H1 (cell line): ENCODE data around the gene PLXNA4. TPM values are rescaled to one million over a fixed set of nuclear protein-coding genes. Genes with fewer than 3 reads are reported as not detected.

Experiments
- CTCF ChIA-PET: fragments of 300-600 bp; sonication (Branson Sonifier 250); formaldehyde crosslinking; loops from one replicate; lab custom pipeline; 2021; ENCODE audit not compliant: partially characterized antibody; lab: Charles Lee
- POLR2A ChIA-PET: fragments of 300-600 bp; sonication (Branson Sonifier 250); formaldehyde crosslinking; loops from one replicate; lab custom pipeline; 2021; ENCODE audit warnings: inconsistent platforms; ENCODE audit not compliant: partially characterized antibody; lab: Charles Lee
- DNase-seq, 2 experiments: peaks; one replicate each; pipeline versions ENCODE4 v3.0.0 to v3.0.0-alpha.2; 2010 to 2022; ENCODE audit warnings: low spot score in 2 of 2, low read depth in 1 of 2, mixed read lengths in 1 of 2
- FAIRE-seq: peaks from 2 replicates; lab custom pipeline; 2011; peaks lifted over from hg19 to GRCh38; lab: Jason Lieb, UNC
- H2AFZ ChIP-seq: 2 replicates; pipeline ENCODE4 v1.8.1; 2012; ENCODE audit warnings: low read length, inconsistent platforms
- H2AK5ac ChIP-seq: 2 replicates; pipeline ENCODE4 v1.6.1; 2013; ENCODE audit warnings: low read depth, low read length
- H2BK120ac ChIP-seq: replicated peaks from 2 replicates; pipeline ENCODE3; 2013; ENCODE audit warnings: low read depth, low read length, inconsistent platforms
- H2BK12ac ChIP-seq: 2 replicates; pipeline ENCODE4 v1.6.1; 2013; ENCODE audit warnings: low read depth, low read length
- H2BK15ac ChIP-seq: 2 replicates; pipeline ENCODE4 v1.6.1; 2013; ENCODE audit warnings: low read length
- H2BK20ac ChIP-seq: 2 replicates; pipeline ENCODE4 v1.6.1; 2013; ENCODE audit warnings: low read length
- H2BK5ac ChIP-seq: 2 replicates; pipeline ENCODE4 v1.6.1; 2013; ENCODE audit warnings: low read depth, low read length
- H3K14ac ChIP-seq: 2 replicates; pipeline ENCODE4 v1.6.1; 2013; ENCODE audit warnings: inconsistent platforms; ENCODE audit not compliant: insufficient read length
- H3K18ac ChIP-seq: 2 replicates; pipeline ENCODE4 v1.6.1; 2013; ENCODE audit warnings: low read length; ENCODE audit errors: extremely low read depth
- H3K23ac ChIP-seq: 2 replicates; pipeline ENCODE4 v1.6.1; 2013; ENCODE audit warnings: inconsistent platforms; ENCODE audit not compliant: insufficient read length
- H3K23me2 ChIP-seq: 2 replicates; pipeline ENCODE4 v1.6.1; 2013; ENCODE audit warnings: low read depth, low read length
- H3K27ac ChIP-seq: 2 replicates; pipeline ENCODE4 v1.6.1; 2011; ENCODE audit warnings: low read depth, low read length, inconsistent platforms
- H3K27me3 ChIP-seq, 4 experiments: replicated peaks in 1 of 4; 1 replicate in 1 of 4; 2 replicates in 3 of 4; pipeline versions ENCODE4 v1.6.1 to v1.8.1; 2011 to 2013; ENCODE audit warnings: low read length in 3 of 4, mild to moderate bottlenecking in 3 of 4, inconsistent platforms in 2 of 4, mixed read lengths in 2 of 4, moderate library complexity in 1 of 4; ENCODE audit not compliant: control insufficient read depth in 3 of 4, insufficient read depth in 3 of 4; ENCODE audit errors: extremely low read depth in 1 of 4
- H3K36me3 ChIP-seq, 4 experiments: 2 replicates each; pipeline versions ENCODE4 v1.6.1 to v1.8.1; 2011 to 2013; ENCODE audit warnings: mild to moderate bottlenecking in 4 of 4, low read length in 3 of 4, moderate library complexity in 2 of 4, control low read depth in 1 of 4, inconsistent platforms in 1 of 4; ENCODE audit not compliant: insufficient read depth in 4 of 4, control insufficient read depth in 2 of 4
- H3K4ac ChIP-seq: replicated peaks from 2 replicates; pipeline ENCODE3; 2013; ENCODE audit warnings: low read length, low read depth, mixed read lengths, inconsistent platforms; ENCODE audit not compliant: insufficient read length
- H3K4me1 ChIP-seq, 4 experiments: replicated peaks in 1 of 4; 1 replicate in 1 of 4; 2 replicates in 3 of 4; pipeline versions ENCODE4 v1.6.1 to v1.8.1; 2011 to 2013; ENCODE audit warnings: low read length in 3 of 4, inconsistent platforms in 2 of 4, mixed read lengths in 1 of 4; ENCODE audit not compliant: insufficient read depth in 4 of 4, control insufficient read depth in 3 of 4
- H3K4me2 ChIP-seq, 2 experiments: 2 replicates each; pipeline versions ENCODE4 v1.6.1 to v1.8.1; 2011 to 2013; ENCODE audit warnings: low read depth in 2 of 2, low read length in 2 of 2, control low read depth in 1 of 2, inconsistent platforms in 1 of 2, mild to moderate bottlenecking in 1 of 2; ENCODE audit not compliant: insufficient read depth in 1 of 2
- H3K4me3 ChIP-seq, 4 experiments: fragments of 200-600, 300-600 bp in 1 of 4; sonication (generic), shearing (Covaris generic), sonication (Bioruptor Twin) in 1 of 4; 2 replicates each; pipeline versions ENCODE4 v1.5.1 to v1.8.1; 2011 to 2016; ENCODE audit warnings: low read length in 4 of 4, low read depth in 3 of 4, control low read depth in 2 of 4, inconsistent platforms in 2 of 4, mild to moderate bottlenecking in 2 of 4, mixed read lengths in 1 of 4, moderate library complexity in 1 of 4; ENCODE audit not compliant: insufficient read depth in 2 of 4; ENCODE audit errors: extremely low read depth in 1 of 4
- H3K56ac ChIP-seq: replicated peaks from 2 replicates; pipeline ENCODE3; 2013; ENCODE audit warnings: low read depth, mild to moderate bottlenecking, mixed read lengths, low read length, inconsistent platforms; ENCODE audit not compliant: insufficient read length
- H3K79me1 ChIP-seq: 2 replicates; pipeline ENCODE4 v1.6.1; 2013; ENCODE audit warnings: low read depth, low read length, control low read depth
- H3K79me2 ChIP-seq, 2 experiments: 2 replicates each; pipeline versions ENCODE4 v1.6.1 to v1.8.1; 2012 to 2013; ENCODE audit warnings: low read length in 2 of 2, mild to moderate bottlenecking in 2 of 2, inconsistent platforms in 1 of 2; ENCODE audit not compliant: insufficient read depth in 2 of 2, control insufficient read depth in 1 of 2
- H3K9ac ChIP-seq, 4 experiments: replicated peaks in 1 of 4; 1 replicate in 1 of 4; 2 replicates in 3 of 4; pipeline versions ENCODE4 v1.6.1 to v1.8.1; 2011 to 2013; ENCODE audit warnings: low read depth in 3 of 4, low read length in 3 of 4, control low read depth in 2 of 4, mild to moderate bottlenecking in 2 of 4, moderate library complexity in 2 of 4, inconsistent platforms in 1 of 4; ENCODE audit errors: extremely low read depth in 1 of 4
- H3K9me3 ChIP-seq, 2 experiments: 2 replicates each; pipeline versions ENCODE4 v1.6.1 to v1.8.1; 2012 to 2013; ENCODE audit warnings: mild to moderate bottlenecking in 2 of 2, moderate library complexity in 2 of 2, control low read depth in 1 of 2, inconsistent platforms in 1 of 2, low read depth in 1 of 2, low read length in 1 of 2, mixed read lengths in 1 of 2; ENCODE audit not compliant: insufficient read depth in 2 of 2
- H4K20me1 ChIP-seq, 2 experiments: replicated peaks in 1 of 2; 2 replicates each; pipeline versions ENCODE3 to v1.8.1; 2011 to 2013; ENCODE audit warnings: inconsistent platforms in 2 of 2, low read length in 2 of 2, mild to moderate bottlenecking in 1 of 2; ENCODE audit not compliant: insufficient read depth in 2 of 2, control insufficient read depth in 1 of 2
- H4K5ac ChIP-seq: 2 replicates; pipeline ENCODE4 v1.6.1; 2013; ENCODE audit warnings: low read length, low read depth, mixed read lengths, inconsistent platforms; ENCODE audit not compliant: insufficient read length
- H4K8ac ChIP-seq: 2 replicates; pipeline ENCODE4 v1.8.0; 2013; ENCODE audit warnings: mild to moderate bottlenecking, moderate library complexity, low read length, inconsistent platforms; ENCODE audit not compliant: insufficient read depth; ENCODE audit errors: extremely low read depth
- H4K91ac ChIP-seq: replicated peaks from 2 replicates; pipeline ENCODE3; 2013; ENCODE audit warnings: low read length, mixed read lengths, inconsistent platforms; ENCODE audit not compliant: insufficient read length
- ATF2 ChIP-seq: IDR thresholded peaks from 2 replicates; pipeline ENCODE4 v1.6.1; 2012; ENCODE audit warnings: low read length, inconsistent platforms
- ATF3 ChIP-seq: IDR thresholded peaks from 2 replicates; pipeline ENCODE4 v1.6.1; 2011; ENCODE audit warnings: low read depth, mild to moderate bottlenecking, low read length; ENCODE audit not compliant: insufficient read depth
- FOSL1 ChIP-seq: IDR thresholded peaks from 2 replicates; pipeline ENCODE4 v1.6.1; 2011; ENCODE audit warnings: mild to moderate bottlenecking, low read depth, low read length, moderate library complexity; ENCODE audit not compliant: insufficient read depth
- GTF2F1 ChIP-seq: IDR thresholded peaks from 2 replicates; pipeline ENCODE4 v1.6.1; 2012; ENCODE audit warnings: low read depth, low read length, improper control_type of control experiment, borderline replicate concordance
- KDM1A ChIP-seq: fragments of 200-600, 300-600 bp; sonication (generic); IDR thresholded peaks from 2 replicates; pipeline ENCODE4 v1.7.1; 2016; ENCODE audit warnings: mild to moderate bottlenecking, low read length, borderline replicate concordance
- MAFK ChIP-seq: IDR thresholded peaks from 2 replicates; pipeline ENCODE4 v1.6.1; 2012; ENCODE audit warnings: low read depth, mild to moderate bottlenecking, improper control_type of control experiment, low read length
- PHF8 ChIP-seq: fragments of 200-600 bp; sonication (generic); conservative IDR thresholded peaks from 2 replicates; pipeline ENCODE4 v1.7.1; 2012; ENCODE audit warnings: low read depth, mild to moderate bottlenecking, inconsistent platforms, low read length, moderate library complexity
- RAD21 ChIP-seq, 2 experiments: IDR thresholded peaks in 1 of 2; conservative IDR thresholded peaks in 1 of 2; 2 replicates each; pipeline ENCODE4 v1.6.1; 2011; ENCODE audit warnings: low read depth in 2 of 2, low read length in 2 of 2, improper control_type of control experiment in 1 of 2, inconsistent platforms in 1 of 2, mild to moderate bottlenecking in 1 of 2, moderate library complexity in 1 of 2
- RBBP5 ChIP-seq: IDR thresholded peaks from 2 replicates; pipeline ENCODE4 v1.7.1; 2012; ENCODE audit warnings: low read depth, mild to moderate bottlenecking, inconsistent platforms, low read length, moderate library complexity, borderline replicate concordance
- WGBS, 2 experiments: shearing (Covaris generic) in 1 of 2; methylation state at CpG; one replicate each; pipeline versions ENCODE4 v1.1.6 to v1.1.7; 2013 to 2015; ENCODE audit warnings: low lambda C conversion rate in 2 of 2, mixed read lengths in 2 of 2, inconsistent platforms in 1 of 2, low coverage in 1 of 2, missing lambda C conversion rate in 1 of 2; ENCODE audit not compliant: insufficient replicate concordance in 2 of 2, insufficient coverage in 1 of 2, insufficient read length in 1 of 2; ENCODE audit errors: extremely low coverage in 1 of 2, missing lambda C conversion rate in 1 of 2; 5-methylcytosine and 5-hydroxymethylcytosine counted together
- polyA plus RNA-seq, 7 experiments: library from polyadenylated mRNA; depleted of rRNA in 3 of 7; stranded (reverse) in 5 of 7; unstranded in 2 of 7; fragments of >200 nt in 5 of 7; fragments of 200-250 nt in 2 of 7; gene quantifications; 1 replicate in 5 of 7; 2 replicates in 1 of 7; 4 replicates in 1 of 7; pipeline versions ENCODE4 v1.2.1 to v1.2.3, GENCODE V29; 2011 to 2013; ENCODE audit warnings: missing spikeins in 2 of 7, mixed read lengths in 2 of 7
- total RNA-seq: library from RNA; stranded (reverse); fragmentation: NEBNext Ultra II Directional; extraction: Animal tissue kit (Norgen Biotek cat#: 25700); gene quantifications from 2 replicates; pipeline ENCODE4 v1.2.1, GENCODE V29; 2021

The PLXNA4 gene
- total and polyA plus RNA-seq, 2 of the 8 experiments (the other 6 are each of a cell fraction or from before 2014, with no cell fraction given) = 0.76 to 0.79 TPM

- Histone ChIP-seq H3K4me2 (no peak overlapping the region), H3K23me2 (no peaks in the 10 kb centered on the region), H3K9ac (no peak overlapping the region), H3K4me1 (peaks cover 2 to 9% (median 5%) of the 10 kb centered on the region in 4 experiments; a peak in 4 of 7 replicates), H2BK15ac (no peak overlapping the region), H3K27ac (no peak overlapping the region), H2BK20ac (no peak overlapping the region), H3K56ac (no peak overlapping the region), H4K20me1 (no peaks in the 10 kb centered on the region), H3K23ac (no peak overlapping the region), H3K18ac (no peak overlapping the region), H2BK5ac (no peak overlapping the region), H2AFZ (peak overlapping the region; percentile 35; the same call in 1 of the 2 replicates), H3K9me3 (peaks cover 0 to 4% of the 10 kb centered on the region in 2 experiments; a peak in 1 of 4 replicates), H3K14ac (no peak overlapping the region), H4K5ac (no peak overlapping the region), H4K8ac (no peak overlapping the region), H3K4me3 (no peak overlapping the region), H3K79me2 (no peaks in the 10 kb centered on the region), H4K91ac (no peak overlapping the region), H2BK120ac (no peak overlapping the region), H2BK12ac (no peak overlapping the region), H3K27me3 (no peaks in the 10 kb centered on the region), H3K4ac (no peak overlapping the region), H3K79me1 (no peaks in the 10 kb centered on the region), H2AK5ac (no peak overlapping the region), H3K36me3 (no peaks in the 10 kb centered on the region)
- ChIA-PET CTCF (interaction anchor here (1.2 kb wide), 1 partner anchor 63 kb away, joined by 3 read pairs; no protein-coding TSS in a partner anchor), POLR2A (no interaction called here)
- DNase-seq (no peak), FAIRE-seq (no peak)
- 81% methylated on average over 9 of the region's 9 CpGs; no CpG with 5 or more reads in 1 of the 2 experiments for WGBS, 2 experiments
- TF ChIP-seq FOSL1 (no peak), RAD21 (IDR thresholded peaks at IDR 0.05 in 1 of 2, conservative IDR thresholded peaks at IDR 0.05 in 1 of 2; ENCODE audit: low read depth in 2 of 2, low read length in 2 of 2) (no peak), GTF2F1 (no peak), PHF8 (no peak), KDM1A (no peak), MAFK (no peak), ATF3 (no peak), ATF2 (no peak), RBBP5 (no peak)
Measured at GRCh38 chr7:132381742-132382472, 194.4 kb downstream of the PLXNA4 start.
